Daoy (cell line): ENCODE measurements around the gene LHFPL5. TPM values are rescaled to one million over a fixed set of nuclear protein-coding genes. Genes with fewer than 3 reads are reported as not detected.

Experiments
- DNase-seq: peaks from one replicate; pipeline ENCODE4 v3.0.0-alpha.2; 2015; ENCODE audit warnings: low read depth
- total RNA-seq: library from RNA; depleted of rRNA; stranded (reverse); fragments of >200 nt; shearing (Covaris generic); gene quantifications from 2 replicates; pipeline ENCODE4 v1.2.3, GENCODE V29; 2014; rRNA removed

LHFPL5 gene
- not detected in 2 replicates for total RNA-seq

DNA sequence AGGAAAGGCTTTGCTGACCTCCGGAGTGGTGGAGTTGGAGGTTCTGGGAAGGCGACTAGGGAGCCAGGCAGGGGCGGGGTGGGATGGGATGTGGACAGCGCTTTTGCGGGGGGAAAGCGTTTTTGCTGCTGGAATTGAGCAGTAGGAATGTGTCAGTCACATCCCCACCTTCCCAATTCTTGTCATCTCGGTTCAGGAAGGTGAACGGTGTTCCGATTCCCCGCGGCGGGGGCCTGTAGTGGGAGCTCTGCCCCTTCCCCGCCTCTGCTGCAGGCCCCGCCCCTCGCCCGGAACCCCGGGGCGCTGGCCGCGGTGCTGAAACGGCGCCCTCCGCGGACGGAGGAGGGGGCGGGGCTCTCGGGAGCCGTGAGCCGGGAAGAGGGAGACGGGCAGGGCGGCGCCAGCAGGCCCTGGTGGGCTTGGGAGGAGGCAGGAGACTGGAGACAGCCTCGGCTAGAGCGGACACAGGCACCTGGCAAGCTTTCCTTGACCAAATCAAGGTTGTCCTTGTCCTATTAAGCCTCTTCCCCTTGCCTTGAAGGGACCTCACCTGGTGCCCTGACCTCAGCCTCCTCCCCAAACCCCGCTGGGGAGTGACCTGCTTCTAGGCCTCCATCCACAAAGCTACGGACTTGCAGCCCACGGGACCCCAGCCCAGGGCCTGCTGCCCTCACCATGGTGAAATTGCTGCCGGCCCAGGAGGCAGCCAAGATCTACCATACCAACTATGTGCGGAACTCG, at the start of gene LHFPL5:
TSS of gene LHFPL5 (plus strand) at position 357 of the 741 bp plus-strand sequence. CDS start at position 676, 319 bp downstream.
- DNase-seq = peak; percentile 67

DNA sequence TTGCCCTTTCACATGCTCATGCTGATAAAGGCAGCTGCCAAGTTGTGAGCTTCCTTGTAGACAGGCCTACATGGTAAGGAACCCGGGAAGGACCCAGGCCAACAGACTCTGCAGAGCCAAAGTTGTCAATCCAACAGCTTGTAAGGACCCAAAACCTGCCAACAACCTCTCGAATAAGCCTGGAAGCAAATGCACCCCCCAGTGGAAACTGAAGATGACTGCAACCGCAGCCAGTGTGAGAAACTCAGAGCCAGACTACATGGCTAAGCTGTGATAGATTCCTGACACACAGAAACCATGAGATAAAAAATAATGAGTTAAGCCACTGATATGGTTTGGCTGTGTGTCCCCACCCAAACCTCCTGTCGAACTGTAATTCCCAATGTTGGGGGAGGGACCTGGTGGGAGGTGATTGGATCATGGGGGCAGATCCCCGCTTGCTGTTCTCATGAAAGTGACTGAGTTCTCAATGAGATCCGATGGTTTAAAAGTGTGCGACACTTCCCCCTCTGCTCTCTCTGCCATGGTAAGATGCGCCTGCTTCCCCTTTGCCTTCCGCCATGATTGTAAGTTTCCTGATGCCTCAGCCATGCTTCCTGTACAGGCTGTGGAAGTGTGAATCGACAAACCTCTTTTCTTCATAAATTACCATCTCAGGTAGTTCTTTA, 47.6 kb upstream of the LHFPL5 start:
- DNase-seq = peak; percentile 49

DNA sequence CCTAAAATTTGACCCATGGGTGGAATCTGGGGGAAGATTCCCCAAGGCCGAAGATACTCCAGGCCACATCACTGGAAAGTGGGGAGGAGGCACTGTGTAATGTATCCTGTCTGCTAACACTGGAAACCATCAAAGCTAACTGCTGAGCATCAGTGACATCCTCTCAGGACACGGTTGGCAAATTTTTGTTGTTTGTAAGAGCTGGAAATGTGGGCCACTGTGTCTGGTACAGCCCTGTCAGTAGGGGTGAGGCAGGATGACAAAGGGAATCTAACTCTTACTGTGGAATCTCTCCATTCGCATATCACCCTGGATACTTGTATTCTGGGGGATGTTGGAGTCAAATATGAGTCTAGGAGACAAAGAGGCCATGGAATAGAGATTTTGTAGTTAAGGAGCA, 45.7 kb upstream of the LHFPL5 start:
- no peak for DNase-seq

DNA sequence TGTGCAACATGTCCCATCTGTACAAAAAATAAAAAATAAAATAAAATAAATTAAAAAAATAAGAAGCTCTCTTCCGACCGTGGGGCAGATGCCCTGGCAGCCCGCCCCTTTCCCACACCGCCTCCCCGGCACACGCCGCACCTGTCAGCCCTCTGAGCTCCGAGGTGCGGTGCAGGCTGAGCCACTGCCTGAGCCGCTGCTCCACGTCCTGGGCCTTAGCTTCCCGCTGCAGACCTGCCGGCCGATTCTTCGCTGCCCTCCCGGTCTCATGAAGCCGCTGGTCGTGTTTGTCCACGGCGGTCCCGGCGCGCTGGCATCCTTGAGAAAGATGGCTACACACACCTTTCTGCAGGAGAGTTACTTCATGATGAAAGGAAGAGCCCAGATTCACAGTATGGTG, 39.4 kb upstream of the LHFPL5 start:
- no peak for DNase-seq

DNA sequence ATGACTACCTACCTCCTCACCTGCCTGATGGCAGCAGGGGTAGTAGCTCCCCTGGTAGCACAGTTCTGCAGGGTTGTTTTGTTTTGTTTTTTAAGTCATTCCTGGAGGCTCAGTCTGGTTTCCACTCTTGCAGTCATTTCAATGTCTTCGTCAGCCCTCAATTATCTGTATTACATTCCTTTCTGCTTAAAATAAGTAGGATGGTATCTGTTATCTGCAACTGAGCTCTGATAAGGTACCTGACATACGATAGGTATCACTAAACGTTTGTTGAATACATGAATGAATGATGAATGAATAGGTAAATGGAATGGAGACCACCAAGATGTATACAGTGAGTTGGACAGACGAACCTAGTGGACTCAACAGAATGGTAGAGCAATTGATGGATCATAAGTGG, 35.9 kb upstream of the LHFPL5 start:
- no peak for DNase-seq

DNA sequence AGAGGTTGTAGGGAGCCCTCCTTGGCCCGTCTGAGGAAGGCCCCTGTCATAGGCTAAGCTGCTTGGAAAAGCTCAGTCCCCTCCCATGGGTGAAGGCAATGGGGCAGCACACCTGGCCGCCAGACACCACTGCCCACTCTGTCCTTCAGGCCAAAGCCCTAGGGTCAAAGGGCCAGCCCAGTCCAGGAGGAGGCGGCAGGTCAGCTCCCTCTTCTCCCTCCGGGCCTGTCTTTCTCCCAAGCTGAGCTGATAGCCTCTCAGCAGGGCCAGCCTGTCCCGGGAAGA, 33.9 kb upstream of the LHFPL5 start:
- DNase-seq = no peak

DNA sequence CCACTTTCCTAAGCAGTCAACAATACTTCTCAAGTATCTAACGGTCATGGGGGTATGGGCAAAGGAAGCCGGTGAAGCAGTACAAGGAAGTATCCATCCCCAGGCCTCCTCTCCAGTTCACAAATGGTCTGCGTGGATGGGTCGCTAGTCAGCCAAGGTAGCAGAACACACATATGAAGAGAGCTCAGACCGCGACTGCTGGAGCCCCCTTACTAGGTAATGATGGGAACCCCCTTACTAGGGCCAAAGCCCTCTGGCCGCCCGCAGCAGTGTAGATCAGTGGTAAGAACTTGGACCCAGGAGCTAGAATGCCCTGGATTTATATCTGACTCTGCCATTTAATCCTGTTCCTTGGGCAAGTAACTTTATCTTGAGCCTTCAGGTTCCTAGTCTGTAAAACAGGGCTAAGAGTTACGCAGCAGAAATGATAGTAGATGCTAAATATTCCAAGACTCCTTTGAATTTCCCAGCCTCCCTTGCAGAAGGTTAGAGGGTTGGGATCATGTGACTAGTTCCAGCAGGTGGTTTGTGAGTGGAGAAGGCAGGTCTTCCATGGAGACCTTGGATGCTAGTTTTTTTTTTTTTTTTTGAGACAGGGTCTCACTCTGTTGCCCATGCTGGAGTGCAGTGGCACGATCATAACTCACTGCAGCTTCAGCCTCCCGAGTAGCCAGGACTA, 30.9 kb upstream of the LHFPL5 start:
- no peak for DNase-seq

DNA sequence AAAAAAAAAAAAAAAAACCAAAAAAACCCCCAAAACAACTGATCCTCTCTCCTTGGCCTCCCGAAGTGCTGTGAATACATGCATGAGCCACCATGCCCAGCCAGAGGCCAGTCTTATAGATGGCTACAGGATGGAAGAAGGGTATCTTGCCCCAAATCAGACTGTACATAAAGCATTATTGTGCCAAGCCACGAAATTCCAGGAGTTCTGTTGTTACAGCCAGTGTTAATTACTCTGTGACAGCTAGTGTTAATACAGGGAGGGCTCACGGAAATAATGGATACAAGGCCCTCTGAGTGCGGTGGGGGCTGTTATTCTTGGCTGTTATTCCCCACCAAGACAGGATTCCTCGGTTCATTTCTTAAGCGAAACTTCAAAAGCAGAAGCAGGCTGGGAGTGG, 30.1 kb upstream of the LHFPL5 start:
- DNase-seq = peak; percentile 32

DNA sequence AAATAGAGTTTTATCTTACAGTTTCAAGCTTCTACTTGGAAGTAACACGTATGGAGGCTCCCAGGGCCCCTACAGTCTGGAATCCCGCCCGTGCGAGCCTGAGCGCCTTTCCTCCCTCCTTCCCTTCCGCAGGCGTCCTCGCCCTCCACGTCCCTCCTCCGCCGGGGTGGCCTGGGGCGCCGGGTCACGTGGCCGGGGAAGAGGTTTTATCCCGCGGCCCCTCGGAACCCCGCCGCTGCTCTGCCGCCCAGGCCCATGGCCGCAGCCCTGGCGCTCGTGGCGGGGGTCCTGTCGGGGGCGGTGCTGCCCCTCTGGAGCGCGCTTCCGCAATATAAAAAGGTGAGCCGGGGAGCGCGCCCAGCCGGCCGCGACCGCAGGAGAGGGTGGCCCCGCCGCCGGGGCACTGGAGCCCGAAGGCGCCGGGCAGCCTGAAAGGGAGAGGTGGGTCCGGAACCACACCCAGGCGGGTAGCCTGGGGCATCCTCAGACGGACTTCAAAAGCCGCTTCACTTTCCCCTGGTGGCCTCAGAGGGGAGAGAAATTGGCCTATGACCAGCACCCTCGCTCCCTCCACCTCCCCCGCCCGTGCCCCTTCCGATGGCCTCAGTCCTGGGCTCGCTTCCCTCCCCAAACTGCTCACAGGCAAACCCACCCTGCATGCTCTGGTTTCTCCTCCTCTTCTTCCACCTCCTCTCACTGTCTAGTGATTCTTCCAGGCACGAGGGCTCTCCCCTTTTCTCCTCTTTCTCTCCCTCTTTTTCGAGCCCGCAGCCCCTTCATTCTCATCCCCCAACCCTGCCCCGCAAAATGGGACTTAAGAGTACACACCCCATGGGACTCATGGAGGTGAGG, 28.6 kb upstream of the LHFPL5 start, which contains the start of gene CLPSL2:
TSS of gene CLPSL2 (plus strand) at position 235 of the 852 bp plus-strand sequence. CDS start at position 256, 21 bp downstream.
- peak; percentile 51 for DNase-seq

DNA sequence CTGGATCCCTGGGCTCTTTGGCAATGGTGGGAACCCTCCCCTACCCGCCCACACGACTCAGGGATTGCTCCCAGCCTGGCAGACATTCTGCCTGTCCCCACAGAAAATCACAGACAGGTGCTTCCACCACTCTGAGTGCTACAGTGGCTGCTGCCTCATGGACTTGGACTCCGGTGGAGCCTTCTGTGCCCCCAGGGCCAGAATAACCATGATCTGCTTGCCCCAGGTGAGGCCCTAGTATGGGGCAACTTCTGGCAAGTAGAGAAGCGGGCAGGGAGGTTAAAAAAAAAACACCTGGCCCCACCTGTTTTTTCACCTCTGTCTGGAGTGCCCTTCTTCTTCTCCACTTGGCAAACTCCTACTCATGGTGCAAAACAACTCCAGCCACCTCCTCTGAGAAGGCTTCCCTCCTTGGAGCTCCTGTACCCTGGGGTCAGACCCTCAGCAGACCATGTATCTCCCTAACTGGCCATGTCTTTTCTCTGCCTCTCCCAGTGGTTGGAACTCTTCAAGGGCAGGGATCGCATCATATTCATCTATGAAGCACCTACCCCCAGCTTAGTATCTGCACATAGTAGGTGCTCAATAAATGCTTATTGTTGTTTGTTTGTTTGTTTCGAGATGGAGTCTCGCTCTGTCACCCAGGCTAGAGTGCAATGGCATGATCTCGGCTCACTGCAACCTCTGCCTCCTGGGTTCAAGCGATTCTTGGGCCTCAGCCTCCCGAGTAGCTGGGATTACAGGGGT, 27.6 kb upstream of the LHFPL5 start:
- DNase-seq = no peak

DNA sequence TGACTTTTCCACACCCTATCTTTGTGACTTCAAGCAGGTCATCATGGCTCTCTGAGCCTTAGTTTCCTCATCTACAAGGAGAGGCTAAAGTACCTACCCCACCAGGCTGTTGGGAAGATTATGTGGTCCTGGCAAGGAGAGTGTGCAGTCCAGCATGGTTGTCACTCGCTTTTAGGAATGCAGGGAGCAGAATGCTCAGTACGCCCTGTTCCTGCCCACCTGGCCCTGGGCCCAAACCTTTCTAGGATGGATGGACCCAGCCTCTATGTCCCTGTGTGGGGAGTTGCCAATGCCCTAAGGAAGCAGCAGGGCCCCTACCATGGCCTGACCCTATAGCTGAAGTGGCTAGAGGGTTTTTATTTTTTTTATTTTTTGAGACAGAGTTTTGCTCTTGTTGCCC, 26.7 kb upstream of the LHFPL5 start:
- no peak for DNase-seq

DNA sequence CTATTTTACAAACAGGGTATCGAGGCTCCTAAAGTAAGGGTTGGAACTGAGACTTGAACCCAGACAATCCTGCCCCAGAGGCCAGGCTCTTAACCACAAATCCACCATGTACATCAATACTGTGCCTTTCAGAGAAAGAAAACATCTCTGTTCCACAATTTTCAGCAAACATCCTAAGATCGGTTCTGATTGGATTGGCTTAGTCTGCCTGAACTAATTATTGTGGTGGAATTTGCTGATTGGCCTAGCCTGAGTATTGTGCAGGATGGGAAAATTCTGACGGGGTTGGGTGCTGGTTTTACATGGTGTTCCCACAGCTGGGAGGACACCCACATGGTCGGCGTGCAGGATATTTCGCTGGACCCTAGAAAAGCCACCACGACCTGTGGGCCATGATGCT, 24.4 kb upstream of the LHFPL5 start, which contains the start of gene CLPSL1:
TSS of gene CLPSL1 (plus strand) at position 301 of the 400 bp plus-strand sequence. CDS start at position 393, 92 bp downstream.
- DNase-seq = no peak

DNA sequence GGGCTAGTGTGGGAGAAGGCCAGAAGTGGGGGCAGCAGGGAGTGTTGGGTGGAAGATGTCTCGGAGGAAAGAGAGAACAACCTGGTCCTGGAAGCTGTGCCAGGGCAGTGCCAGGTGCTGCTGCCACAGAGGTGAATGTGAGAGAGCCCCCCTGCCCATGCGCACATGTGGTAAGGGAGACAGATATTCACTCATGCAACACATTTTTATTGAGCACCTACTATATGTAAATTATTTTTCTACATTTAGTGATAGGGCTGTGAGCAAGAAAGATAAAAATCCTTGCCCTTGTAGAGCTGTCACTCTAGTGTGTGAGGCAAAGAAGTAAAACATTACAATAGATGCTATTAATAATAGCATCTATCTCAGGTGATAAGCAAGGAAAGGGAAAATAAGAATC, 23.9 kb upstream of the LHFPL5 start:
- no peak for DNase-seq

DNA sequence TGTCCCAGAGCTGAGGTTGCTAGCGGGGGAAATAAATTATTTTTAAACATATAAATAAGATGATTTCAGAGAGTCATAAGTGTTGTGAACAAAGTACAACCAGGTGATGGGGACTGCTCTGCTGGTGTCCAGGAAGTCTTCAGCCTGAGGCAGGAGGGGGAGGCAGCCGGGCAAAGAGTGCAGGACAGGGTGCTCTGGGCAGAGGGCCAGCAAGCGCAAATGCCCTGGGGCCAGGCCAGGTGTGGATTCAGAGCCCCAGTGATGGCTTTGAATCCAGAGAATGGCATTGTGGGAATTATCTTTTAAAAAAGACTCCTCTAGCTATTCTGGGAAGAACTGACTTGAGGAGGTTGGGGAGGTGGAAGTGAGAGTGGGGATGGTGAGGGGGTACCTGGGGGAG, 22.7 kb upstream of the LHFPL5 start:
- no peak for DNase-seq

DNA sequence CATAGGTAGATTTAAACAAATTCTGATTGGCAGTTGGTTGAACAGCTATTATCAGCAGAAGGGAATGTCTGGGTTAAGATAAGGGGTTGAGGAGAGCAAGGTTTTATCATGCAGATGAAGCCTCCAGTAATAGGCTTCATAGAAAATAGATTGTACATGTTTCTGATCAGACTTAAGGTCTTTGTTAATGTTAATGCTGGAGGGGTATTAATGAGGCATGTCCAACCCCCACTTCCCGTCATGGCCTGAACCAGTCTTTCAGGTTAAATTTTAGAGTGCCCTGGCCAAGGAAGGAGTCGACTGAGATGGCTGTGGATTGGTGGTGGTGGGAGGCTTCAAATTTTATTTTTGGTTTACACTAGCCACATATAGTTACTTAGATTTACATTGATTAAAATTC, 21.0 kb upstream of the LHFPL5 start:
- no peak for DNase-seq

DNA sequence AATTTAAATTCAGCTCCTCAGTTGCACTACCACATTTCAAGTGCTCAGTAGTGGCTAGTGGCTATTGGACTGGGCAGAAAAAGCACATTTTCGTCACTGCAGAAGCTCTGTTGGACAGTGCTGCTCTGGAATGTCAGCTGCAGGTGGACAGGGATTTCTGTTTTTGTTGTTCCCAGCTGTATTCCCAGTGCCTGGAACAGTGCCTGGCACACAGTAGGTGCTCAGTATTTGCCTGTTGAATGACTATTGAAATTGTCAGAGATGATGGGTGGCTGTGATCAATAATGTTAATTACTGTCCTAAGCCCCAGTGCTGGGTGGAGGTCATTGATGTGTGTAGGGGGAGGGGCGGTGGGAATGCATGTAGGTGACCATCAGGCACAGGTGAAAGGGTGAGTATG, 18.9 kb upstream of the LHFPL5 start:
- no peak for DNase-seq

DNA sequence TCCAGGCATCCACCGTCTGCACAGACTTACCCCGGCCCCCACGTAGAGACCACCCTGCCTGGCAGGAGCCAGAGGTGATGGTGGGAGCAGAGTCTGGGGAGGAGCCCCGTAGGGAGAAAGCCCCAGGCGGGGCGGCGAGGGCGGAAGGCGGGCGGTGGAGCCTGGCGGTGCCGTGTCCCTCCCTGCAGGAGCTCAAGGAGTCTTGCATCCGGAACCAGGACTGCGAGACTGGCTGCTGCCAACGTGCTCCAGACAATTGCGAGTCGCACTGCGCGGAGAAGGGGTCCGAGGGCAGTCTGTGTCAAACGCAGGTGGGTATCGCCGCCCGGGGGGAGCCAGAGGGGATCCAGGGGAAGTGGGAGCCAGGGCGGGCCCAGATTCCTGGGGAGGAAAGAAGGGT, 18.3 kb upstream of the LHFPL5 start:
- DNase-seq = peak; percentile 72

DNA sequence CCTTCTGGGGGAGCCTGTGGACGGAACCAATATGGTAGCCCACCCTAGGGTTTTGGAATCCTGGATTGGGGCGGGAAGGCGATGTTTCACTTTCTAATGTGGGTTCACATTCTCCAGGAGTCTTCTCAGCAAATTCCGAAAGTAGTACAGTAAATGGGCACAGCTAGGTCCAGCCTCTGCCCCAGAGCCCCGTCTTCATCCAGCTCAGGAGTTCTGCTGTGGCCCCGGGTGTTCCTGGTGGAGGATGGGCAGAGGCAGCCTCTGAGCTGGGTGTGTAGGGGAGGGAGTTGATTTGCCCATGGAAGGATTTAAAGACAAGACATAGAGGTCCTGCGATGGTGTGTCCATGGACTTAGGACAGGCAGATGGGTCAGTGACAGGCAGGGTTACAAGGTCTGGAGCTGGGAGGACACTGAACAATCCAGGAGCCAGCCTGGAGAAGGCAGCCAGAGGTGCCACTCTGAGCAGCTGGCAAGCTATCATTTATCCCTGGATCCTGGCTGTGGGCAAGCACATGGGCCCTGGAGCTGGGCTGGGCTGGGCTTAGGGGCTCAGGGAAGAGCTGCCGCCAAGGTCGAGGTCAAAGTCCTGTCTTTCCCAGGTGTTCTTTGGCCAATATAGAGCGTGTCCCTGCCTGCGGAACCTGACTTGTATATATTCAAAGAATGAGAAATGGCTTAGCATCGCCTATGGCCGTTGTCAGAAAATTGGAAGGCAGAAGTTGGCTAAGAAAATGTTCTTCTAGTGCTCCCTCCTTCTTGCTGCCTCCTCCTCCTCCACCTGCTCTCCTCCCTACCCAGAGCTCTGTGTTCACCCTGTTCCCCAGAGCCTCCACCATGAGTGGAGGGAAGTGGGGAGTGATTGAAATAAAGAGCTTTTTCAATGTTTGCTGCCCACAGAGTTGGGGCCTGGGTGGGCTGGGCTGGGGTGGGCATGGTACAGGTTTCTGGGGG, 17.6 kb upstream of the LHFPL5 start:
- DNase-seq = no peak

DNA sequence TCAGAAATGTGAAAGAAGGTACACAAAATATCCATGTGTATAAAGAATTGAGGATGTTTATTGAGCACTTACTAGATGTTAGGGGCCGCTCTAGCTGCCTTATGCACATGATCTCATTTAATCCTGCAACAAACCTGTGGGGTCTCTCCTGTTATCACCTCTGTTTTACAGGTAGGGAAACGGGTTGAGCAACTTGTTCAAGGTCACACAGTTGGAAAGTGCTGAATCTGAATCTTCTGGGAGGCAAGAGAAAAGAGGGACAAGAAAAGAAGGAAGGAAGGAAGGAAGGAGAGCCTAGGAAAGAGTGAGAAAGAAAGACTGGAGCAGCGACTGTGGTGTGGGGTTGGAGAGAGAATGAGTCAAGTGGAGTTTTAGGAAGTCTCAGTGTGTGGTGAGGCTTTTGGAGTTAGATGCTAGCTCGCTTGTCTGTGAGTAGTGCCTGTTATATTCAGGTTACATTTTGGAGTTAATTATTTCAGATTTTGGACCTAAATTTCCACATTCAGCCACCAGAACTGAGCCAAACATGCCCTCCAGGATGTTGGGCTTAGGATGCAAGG, 16.6 kb upstream of the LHFPL5 start:
- DNase-seq = no peak

DNA sequence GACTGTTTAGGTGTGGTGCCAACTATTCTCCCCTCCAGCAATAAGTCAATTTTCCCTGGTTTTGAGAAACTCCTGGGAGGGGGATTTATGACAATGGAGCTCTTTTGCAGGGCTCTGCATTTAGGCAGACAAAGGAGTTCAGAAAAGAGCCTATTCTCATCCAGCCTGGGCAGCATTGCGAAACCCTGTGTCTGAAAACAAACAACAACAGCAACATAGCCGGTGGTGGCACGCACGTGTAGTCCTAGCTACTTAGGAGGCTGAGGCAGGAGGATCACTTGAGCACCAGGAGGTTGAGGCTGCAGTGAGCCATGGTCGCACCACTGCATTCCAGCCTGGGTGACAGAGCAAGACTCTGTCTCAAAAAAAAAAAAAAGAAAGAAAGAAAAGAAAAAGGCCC, 14.5 kb upstream of the LHFPL5 start:
- no peak for DNase-seq
